Keratinocyte (primary cell): ENCODE measurements around the gene UFSP1. TPM values are rescaled to one million over a fixed set of nuclear protein-coding genes. Genes with fewer than 3 reads are reported as not detected.

Experiments
- DNase-seq: peaks from one replicate; pipeline ENCODE4 v3.0.0-alpha.2; 2011; ENCODE audit warnings: low read depth, missing footprints, low spot score
- FAIRE-seq: peaks from 2 replicates; lab custom pipeline; 2011; peaks lifted over from hg19 to GRCh38; lab: Jason Lieb, UNC
- H2AFZ ChIP-seq: 2 replicates; pipeline ENCODE4 v1.6.0; 2012; ENCODE audit warnings: low read length, control low read depth, inconsistent platforms; ENCODE audit not compliant: control insufficient read depth
- H3K27ac ChIP-seq: 2 replicates; pipeline ENCODE4 v1.5.1; 2011; ENCODE audit warnings: low read length; ENCODE audit not compliant: control insufficient read depth, insufficient read depth
- H3K27me3 ChIP-seq: 3 replicates; pipeline ENCODE4 v1.6.0; 2011; ENCODE audit warnings: low read length; ENCODE audit not compliant: control insufficient read depth, insufficient read depth; ENCODE audit errors: extremely low read depth
- H3K36me3 ChIP-seq, 2 experiments: 2 replicates in 1 of 2; 3 replicates in 1 of 2; pipeline ENCODE4 v1.5.1; 2011; ENCODE audit warnings: low read length in 2 of 2, mild to moderate bottlenecking in 1 of 2; ENCODE audit not compliant: control insufficient read depth in 2 of 2, insufficient read depth in 2 of 2; ENCODE audit errors: extremely low read depth in 1 of 2
- H3K4me1 ChIP-seq: 3 replicates; pipeline ENCODE4 v1.5.1; 2011; ENCODE audit warnings: low read length; ENCODE audit not compliant: control insufficient read depth, insufficient read depth; ENCODE audit errors: extremely low read depth
- H3K4me2 ChIP-seq: 3 replicates; pipeline ENCODE4 v1.6.0; 2011; ENCODE audit warnings: low read depth, low read length; ENCODE audit not compliant: control insufficient read depth, insufficient read depth; ENCODE audit errors: extremely low read depth
- H3K4me3 ChIP-seq, 3 experiments: fragments of 200-600 bp in 1 of 3; sonication (generic) in 1 of 3; 2 replicates in 2 of 3; 3 replicates in 1 of 3; pipeline ENCODE4 v1.5.1; 2011 to 2016; ENCODE audit warnings: low read length in 3 of 3, mild to moderate bottlenecking in 3 of 3, control low read depth in 2 of 3, inconsistent platforms in 1 of 3, low read depth in 1 of 3, mixed read lengths in 1 of 3, mixed run types in 1 of 3, moderate library complexity in 1 of 3; ENCODE audit not compliant: control insufficient read depth in 2 of 3, insufficient read depth in 2 of 3; ENCODE audit errors: extremely low read depth in 1 of 3
- H3K79me2 ChIP-seq: 2 replicates; pipeline ENCODE4 v1.6.0; 2012; ENCODE audit warnings: low read length; ENCODE audit not compliant: control insufficient read depth, insufficient read depth
- H3K9ac ChIP-seq: 3 replicates; pipeline ENCODE4 v1.6.0; 2011; ENCODE audit warnings: low read length; ENCODE audit not compliant: control insufficient read depth, insufficient read depth; ENCODE audit errors: extremely low read depth
- H3K9me1 ChIP-seq: 3 replicates; pipeline ENCODE4 v1.6.0; 2011; ENCODE audit warnings: low read length; ENCODE audit not compliant: control insufficient read depth, insufficient read depth; ENCODE audit errors: extremely low read depth
- H3K9me3 ChIP-seq: 2 replicates; pipeline ENCODE4 v1.5.1; 2012; ENCODE audit warnings: low read depth, low read length; ENCODE audit not compliant: control insufficient read depth
- H4K20me1 ChIP-seq: 3 replicates; pipeline ENCODE4 v1.6.0; 2011; ENCODE audit warnings: low read length; ENCODE audit not compliant: control insufficient read depth, insufficient read depth; ENCODE audit errors: extremely low read depth
- EZH2 ChIP-seq: IDR thresholded peaks from one replicate; pipeline ENCODE4 v1.6.1; 2012; ENCODE audit warnings: inconsistent platforms, mild to moderate bottlenecking, low read length, moderate library complexity
- dilution Hi-C: fragments of 300-500 bp; cut with MboI; formaldehyde crosslinking; loops from one replicate; pipeline ENCODE4 v1.7.0; 2020; ENCODE audit warnings: low sequenced_read_pairs; ENCODE audit not compliant: extremely low pct_ligation_motif_present
- polyA plus RNA-seq, 5 experiments: library from polyadenylated mRNA; depleted of rRNA in 3 of 5; stranded (reverse) in 3 of 5; stranded (forward) in 1 of 5; unstranded in 1 of 5; fragments of >200 nt; gene quantifications; 1 replicate in 1 of 5; 2 replicates in 3 of 5; 3 replicates in 1 of 5; pipeline versions ENCODE4 v1.2.1 to v1.2.3, GENCODE V29; 2011 to 2012; ENCODE audit warnings: missing spikeins in 2 of 5, low read depth in 1 of 5, low replicate concordance in 1 of 5
- TF ChIP-seq, protein P1 (sequence below), 3 experiments: IDR thresholded peaks in 1 of 3; conservative IDR thresholded peaks in 1 of 3; optimal IDR thresholded peaks in 1 of 3; 2 replicates in 2 of 3; 3 replicates in 1 of 3; pipeline versions ENCODE3 to v1.5.1; 2011; ENCODE audit warnings: low read length in 3 of 3, mild to moderate bottlenecking in 3 of 3, moderate library complexity in 2 of 3, control low read depth in 1 of 3, inconsistent platforms in 1 of 3; ENCODE audit not compliant: insufficient read depth in 2 of 3; ENCODE audit errors: extremely low read depth in 1 of 3

Gene UFSP1
- polyA plus RNA-seq, 1 donor (not counting 4 experiments of a cell fraction or from before 2014, with no cell fraction given), result 1.0 TPM

DNA sequence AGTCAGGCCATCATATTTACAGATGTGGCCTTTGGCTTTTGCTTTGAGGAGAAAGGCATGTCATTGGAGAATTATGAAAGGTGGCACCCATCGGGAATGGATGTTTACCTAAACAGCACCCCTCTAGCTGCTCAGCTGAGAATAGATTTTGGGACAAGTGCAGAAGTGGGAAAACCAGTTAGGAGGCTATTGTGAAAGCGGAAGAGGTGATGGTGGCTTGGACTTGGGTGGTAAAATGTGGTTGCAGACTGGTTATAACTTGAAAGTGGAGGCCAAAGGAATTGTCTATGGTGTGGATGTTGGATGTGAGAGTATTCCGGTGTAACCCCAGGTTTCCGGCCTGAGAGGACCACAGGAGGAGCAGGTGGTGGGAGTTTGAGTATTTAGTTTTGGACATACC is 42.2 kb downstream of the UFSP1 start:
- DNase-seq (no peak), FAIRE-seq (no peak)
- TF ChIP-seq, protein P1, sequence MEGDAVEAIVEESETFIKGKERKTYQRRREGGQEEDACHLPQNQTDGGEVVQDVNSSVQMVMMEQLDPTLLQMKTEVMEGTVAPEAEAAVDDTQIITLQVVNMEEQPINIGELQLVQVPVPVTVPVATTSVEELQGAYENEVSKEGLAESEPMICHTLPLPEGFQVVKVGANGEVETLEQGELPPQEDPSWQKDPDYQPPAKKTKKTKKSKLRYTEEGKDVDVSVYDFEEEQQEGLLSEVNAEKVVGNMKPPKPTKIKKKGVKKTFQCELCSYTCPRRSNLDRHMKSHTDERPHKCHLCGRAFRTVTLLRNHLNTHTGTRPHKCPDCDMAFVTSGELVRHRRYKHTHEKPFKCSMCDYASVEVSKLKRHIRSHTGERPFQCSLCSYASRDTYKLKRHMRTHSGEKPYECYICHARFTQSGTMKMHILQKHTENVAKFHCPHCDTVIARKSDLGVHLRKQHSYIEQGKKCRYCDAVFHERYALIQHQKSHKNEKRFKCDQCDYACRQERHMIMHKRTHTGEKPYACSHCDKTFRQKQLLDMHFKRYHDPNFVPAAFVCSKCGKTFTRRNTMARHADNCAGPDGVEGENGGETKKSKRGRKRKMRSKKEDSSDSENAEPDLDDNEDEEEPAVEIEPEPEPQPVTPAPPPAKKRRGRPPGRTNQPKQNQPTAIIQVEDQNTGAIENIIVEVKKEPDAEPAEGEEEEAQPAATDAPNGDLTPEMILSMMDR (optimal IDR thresholded peaks at IDR 0.05 in 1 of 3, IDR thresholded peaks at IDR 0.05 in 1 of 3, conservative IDR thresholded peaks at IDR 0.05 in 1 of 3; ENCODE audit: extremely low read depth in 1 of 3, insufficient read depth in 2 of 3, low read length in 3 of 3), result no peak
- TF ChIP-seq EZH2, result no peak
- Histone ChIP-seq H3K4me3 (no peak overlapping the region), H3K79me2 (no peaks in the 10 kb centered on the region), H3K36me3 (no peaks in the 10 kb centered on the region), H2AFZ (no peak overlapping the region), H3K9ac (no peak overlapping the region), H3K4me2 (no peak overlapping the region), H3K4me1 (peaks cover 9% of the 10 kb centered on the region), H3K9me1 (no peaks in the 10 kb centered on the region), H3K9me3 (no peaks in the 10 kb centered on the region), H3K27ac (no peak overlapping the region), H4K20me1 (no peaks in the 10 kb centered on the region), H3K27me3 (no peaks in the 10 kb centered on the region)
- dilution Hi-C loops, result loop anchor here (10.0 kb wide), 1 partner anchor 133 kb away; no protein-coding TSS in a partner anchor

DNA sequence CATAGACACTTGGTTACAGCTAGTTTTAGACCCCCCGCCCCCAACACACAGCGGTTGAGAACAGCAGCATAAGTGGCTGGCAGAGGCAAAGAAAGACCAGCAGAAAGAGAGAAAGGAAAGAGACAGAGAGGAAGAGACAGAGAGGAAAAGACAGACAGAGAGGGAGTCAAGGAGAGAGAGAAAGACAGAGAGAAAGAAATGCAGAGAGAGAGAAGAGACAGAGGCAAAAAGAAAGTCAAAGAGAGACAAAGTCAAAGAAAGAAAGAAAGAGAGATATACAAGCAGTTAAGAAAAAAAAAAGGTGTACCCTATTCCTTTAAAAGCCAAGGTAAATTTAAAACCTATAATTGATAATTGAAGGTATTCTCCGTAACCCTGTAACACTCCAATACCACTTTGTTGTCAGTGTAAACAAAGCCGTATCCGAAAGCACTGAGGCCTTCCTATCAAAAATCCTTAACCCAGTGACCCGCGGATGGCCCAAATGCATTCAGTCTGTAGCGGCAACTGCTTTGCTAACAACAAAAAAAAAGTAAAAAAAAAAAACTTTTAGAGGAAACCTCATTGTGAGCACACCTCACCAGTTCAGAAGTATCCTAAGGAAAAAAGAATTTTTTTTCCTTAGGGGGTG is 48.9 kb downstream of the UFSP1 start:
- Histone ChIP-seq H3K36me3 (no peaks in the 10 kb centered on the region), H4K20me1 (no peaks in the 10 kb centered on the region), H3K27ac (no peak overlapping the region), H3K27me3 (no peaks in the 10 kb centered on the region), H3K79me2 (no peaks in the 10 kb centered on the region), H2AFZ (no peak overlapping the region), H3K9ac (no peak overlapping the region), H3K9me3 (no peaks in the 10 kb centered on the region), H3K4me3 (no peak overlapping the region), H3K4me1 (peaks cover 17% of the 10 kb centered on the region), H3K9me1 (no peaks in the 10 kb centered on the region), H3K4me2 (no peak overlapping the region)
- FAIRE-seq, result no peak
- no peak for DNase-seq
- TF ChIP-seq, protein P1 (optimal IDR thresholded peaks at IDR 0.05 in 1 of 3, IDR thresholded peaks at IDR 0.05 in 1 of 3, conservative IDR thresholded peaks at IDR 0.05 in 1 of 3; ENCODE audit: extremely low read depth in 1 of 3, insufficient read depth in 2 of 3, low read length in 3 of 3), result no peak
- TF ChIP-seq EZH2, result no peak
- dilution Hi-C loops, result loop anchor here (10.0 kb wide), 1 partner anchor 126 kb away; no protein-coding TSS in a partner anchor
